Right lung (tissue), 10 donors: ENCODE results near the gene NADK. TPM values are rescaled to one million over a fixed set of nuclear protein-coding genes. Genes with fewer than 3 reads are reported as not detected.
A peak's percentile ranks its signal among the peaks of the same experiment; 100 is the strongest.

Experiments used
- DNase-seq, 2 donors: peaks; one replicate each; pipeline ENCODE4 v3.0.0-alpha.2; 2013
- long read RNA-seq, 8 donors: transcript quantifications; one replicate each; lab custom pipeline, GENCODE V29; 2026
- polyA plus RNA-seq, 5 donors: library from polyadenylated mRNA; unstranded; fragments of 120-200 nt; gene quantifications; one replicate each; pipeline versions ENCODE4 v1.2.1 to v1.2.3, GENCODE V29; 2013; ENCODE audit warnings: inconsistent platforms in 1 of 5, low replicate concordance in 1 of 5; ENCODE audit not compliant: insufficient read length in 5 of 5, insufficient read depth in 1 of 5

Gene NADK, protein sequence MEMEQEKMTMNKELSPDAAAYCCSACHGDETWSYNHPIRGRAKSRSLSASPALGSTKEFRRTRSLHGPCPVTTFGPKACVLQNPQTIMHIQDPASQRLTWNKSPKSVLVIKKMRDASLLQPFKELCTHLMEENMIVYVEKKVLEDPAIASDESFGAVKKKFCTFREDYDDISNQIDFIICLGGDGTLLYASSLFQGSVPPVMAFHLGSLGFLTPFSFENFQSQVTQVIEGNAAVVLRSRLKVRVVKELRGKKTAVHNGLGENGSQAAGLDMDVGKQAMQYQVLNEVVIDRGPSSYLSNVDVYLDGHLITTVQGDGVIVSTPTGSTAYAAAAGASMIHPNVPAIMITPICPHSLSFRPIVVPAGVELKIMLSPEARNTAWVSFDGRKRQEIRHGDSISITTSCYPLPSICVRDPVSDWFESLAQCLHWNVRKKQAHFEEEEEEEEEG
- polyA plus RNA-seq, result 10 to 100 TPM; 32.3 to 55.2 (median 40.4) TPM
- long read RNA-seq, donor 1, transcript NADK-201 (12 exons, 3,235 nt), result major isoform, 5 of 10 reads
- long read RNA-seq, donor 1, partial matches to known transcripts, result 0 of 10 reads
- long read RNA-seq, donor 1, other reads (novel, unspliced or antisense), result 0 of 10 reads
- long read RNA-seq, donor 2, transcript NADK-201 (12 exons, 3,235 nt), result major isoform, 7 of 8 reads
- long read RNA-seq, donor 2, partial matches to known transcripts, result 0 of 8 reads
- long read RNA-seq, donor 2, other reads (novel, unspliced or antisense), result 0 of 8 reads
- long read RNA-seq, donor 3, transcript NADK-201 (12 exons, 3,235 nt), result major isoform, 6 of 10 reads
- long read RNA-seq, donor 3, partial matches to known transcripts, result 0 of 10 reads
- long read RNA-seq, donor 3, other reads (novel, unspliced or antisense), result 0 of 10 reads
- long read RNA-seq, donor 4, transcript NADK-206 (3 exons, 722 nt), result minor isoform, 5 of 11 reads
- long read RNA-seq, donor 4, transcript NADK-201 (12 exons, 3,235 nt), result major isoform, 6 of 11 reads
- long read RNA-seq, donor 4, partial matches to known transcripts, result 0 of 11 reads
- long read RNA-seq, donor 4, other reads (novel, unspliced or antisense), result 0 of 11 reads
- long read RNA-seq, donor 5, transcript NADK-201 (12 exons, 3,235 nt), result major isoform, 12 of 15 reads
- long read RNA-seq, donor 5, partial matches to known transcripts, result 0 of 15 reads
- long read RNA-seq, donor 5, other reads (novel, unspliced or antisense), result 0 of 15 reads
- long read RNA-seq, donor 6, transcript NADK-201 (12 exons, 3,235 nt), result major isoform, 11 of 11 reads
- long read RNA-seq, donor 6, partial matches to known transcripts, result 0 of 11 reads
- long read RNA-seq, donor 6, other reads (novel, unspliced or antisense), result 0 of 11 reads
- long read RNA-seq, donor 7, transcript NADK-201 (12 exons, 3,235 nt), result major isoform, 9 of 9 reads
- long read RNA-seq, donor 7, partial matches to known transcripts, result 0 of 9 reads
- long read RNA-seq, donor 7, other reads (novel, unspliced or antisense), result 0 of 9 reads
- long read RNA-seq, donor 8, transcript NADK-201 (12 exons, 3,235 nt), result major isoform, 7 of 11 reads
- long read RNA-seq, donor 8, partial matches to known transcripts, result 0 of 11 reads
- long read RNA-seq, donor 8, other reads (novel, unspliced or antisense), result 0 of 11 reads

GRCh38 chr1:1777950-1778662, at the start of gene NADK:
Gene NADK, minus strand, starts transcription at chr1:1778470. Its CDS starts 13,064 bp downstream, at chr1:1765406.
- peak; percentile 42 to 46 for DNase-seq

DNA sequence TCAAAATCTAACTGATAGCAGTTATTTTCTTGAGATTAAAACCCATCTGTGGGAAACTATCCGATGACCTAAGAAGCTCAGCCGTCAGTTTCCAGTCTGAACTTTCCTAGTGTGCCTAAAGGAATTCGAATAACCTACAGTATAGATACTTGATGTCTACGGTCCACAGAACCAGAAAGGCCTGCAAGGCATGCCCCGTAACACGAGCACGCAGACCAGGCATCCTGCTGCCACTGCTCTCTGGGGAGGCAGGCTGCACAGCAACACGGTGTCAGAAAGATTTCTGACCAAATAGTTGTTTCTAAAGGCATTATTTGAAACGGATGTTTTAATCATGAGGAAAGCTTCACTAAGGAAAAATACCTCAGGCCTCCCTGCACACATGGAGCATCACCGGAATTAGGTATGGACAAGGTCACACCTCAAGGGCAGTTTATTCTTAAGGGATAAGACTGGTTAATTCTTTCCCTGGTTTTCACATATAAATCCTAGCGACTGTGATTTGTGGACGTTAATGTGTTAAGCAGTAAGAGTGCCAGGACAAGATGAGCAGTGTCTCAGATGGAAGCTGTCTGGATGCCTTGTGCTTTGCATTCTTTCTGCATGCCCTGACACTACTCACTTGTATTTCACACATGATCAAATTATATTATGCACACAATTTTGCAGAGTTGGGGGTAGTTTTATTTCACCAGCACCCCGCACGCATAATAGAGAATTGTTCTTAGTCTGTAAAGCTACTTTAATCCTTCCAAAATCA, 49.0 kb upstream of the NADK start:
- peak; percentile 35 to 41 for DNase-seq

GRCh38 chr1:1826356-1827088, 48.3 kb upstream of the NADK start:
- no peak for DNase-seq

- no peak for DNase-seq
These were observed 46.9 kb upstream of the NADK start for GRCh38 chr1:1825217-1825616.

GRCh38 chr1:1819762-1820161, 41.5 kb upstream of the NADK start:
- no peak for DNase-seq

GRCh38 chr1:1817221-1817620, 39.0 kb upstream of the NADK start:
- no peak for DNase-seq

GRCh38 chr1:1815606-1816281, 37.5 kb upstream of the NADK start:
- no peak for DNase-seq

- DNase-seq, result no peak
These were observed 31.2 kb upstream of the NADK start for GRCh38 chr1:1809489-1809888.

DNA sequence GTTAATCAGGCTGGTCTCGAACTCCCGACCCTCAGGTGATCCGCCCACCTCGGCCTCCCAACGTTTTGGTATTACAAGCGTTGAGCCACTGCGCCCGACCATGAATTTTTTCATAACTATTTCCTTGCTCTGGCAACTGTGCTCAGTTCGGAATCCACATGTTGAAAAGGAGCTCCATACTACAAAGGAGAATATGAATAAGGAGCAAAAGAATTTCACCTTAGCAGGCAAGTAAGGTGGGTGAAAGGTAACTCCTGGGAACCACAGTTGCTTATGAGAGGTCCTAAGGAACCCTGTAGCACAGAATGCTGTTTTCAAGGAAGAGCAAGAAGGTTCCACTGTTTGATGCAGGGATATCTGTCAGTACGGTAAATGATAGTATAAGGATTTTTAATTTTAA, 29.9 kb upstream of the NADK start:
- DNase-seq, result no peak

DNA sequence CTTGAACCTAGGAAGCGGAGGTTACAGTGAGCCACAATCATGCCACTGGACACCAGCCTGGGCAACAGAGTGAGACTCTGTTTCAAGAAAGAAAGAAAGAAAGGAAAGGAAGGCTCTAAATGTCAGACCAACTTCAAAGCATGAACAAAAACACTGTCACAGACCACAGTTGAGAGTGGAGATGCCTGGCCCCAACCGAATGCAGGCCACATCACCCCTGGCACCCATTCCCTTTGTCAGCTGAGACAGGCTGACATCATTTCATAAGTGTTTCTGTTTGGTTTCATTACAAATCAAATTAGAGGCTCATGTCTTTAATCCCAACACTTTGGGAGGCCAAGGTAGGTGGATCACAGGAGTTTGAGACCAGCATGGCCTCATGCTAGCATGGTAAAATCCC, 28.6 kb upstream of the NADK start:
- no peak for DNase-seq

GRCh38 chr1:1804301-1804700, 26.0 kb upstream of the NADK start:
- DNase-seq, result no peak

DNA sequence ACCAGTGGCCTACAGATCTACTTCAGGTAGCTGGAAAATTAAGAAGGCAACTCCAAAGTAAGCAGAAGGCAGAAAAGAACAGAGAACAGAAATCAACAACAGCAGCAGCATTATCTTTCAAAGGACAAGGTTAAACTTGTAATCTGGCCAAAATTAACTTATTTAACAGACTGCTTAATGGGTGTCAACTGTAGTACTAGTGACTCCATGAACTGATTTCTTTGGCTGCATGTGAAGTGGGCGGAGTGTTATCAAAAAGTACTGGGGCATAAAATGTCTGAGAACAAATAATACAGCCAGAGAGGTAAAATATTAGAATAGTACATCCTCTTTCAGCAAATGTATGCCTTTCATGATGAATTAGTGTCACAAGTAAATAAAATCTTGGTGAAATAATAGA, 24.6 kb upstream of the NADK start:
- no peak for DNase-seq

DNA sequence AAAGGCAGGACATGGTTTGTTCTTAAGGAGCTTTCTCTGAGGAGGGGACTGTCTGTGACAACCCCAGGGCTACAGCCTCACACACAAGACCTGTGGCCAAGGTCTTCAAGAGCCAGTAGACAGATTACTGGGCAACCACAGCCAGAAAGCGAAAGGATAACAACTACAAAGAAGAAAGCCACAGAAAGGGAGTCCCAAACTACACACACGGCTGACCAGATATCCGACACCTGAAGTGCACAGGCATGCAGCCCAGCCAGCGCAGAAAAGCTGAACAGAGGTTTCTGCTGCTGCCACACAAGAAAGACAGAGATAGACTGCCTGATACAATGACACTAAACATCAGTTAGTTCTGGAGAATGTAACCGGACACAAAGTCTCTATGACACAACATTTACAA, 21.4 kb upstream of the NADK start:
- no peak for DNase-seq

DNA sequence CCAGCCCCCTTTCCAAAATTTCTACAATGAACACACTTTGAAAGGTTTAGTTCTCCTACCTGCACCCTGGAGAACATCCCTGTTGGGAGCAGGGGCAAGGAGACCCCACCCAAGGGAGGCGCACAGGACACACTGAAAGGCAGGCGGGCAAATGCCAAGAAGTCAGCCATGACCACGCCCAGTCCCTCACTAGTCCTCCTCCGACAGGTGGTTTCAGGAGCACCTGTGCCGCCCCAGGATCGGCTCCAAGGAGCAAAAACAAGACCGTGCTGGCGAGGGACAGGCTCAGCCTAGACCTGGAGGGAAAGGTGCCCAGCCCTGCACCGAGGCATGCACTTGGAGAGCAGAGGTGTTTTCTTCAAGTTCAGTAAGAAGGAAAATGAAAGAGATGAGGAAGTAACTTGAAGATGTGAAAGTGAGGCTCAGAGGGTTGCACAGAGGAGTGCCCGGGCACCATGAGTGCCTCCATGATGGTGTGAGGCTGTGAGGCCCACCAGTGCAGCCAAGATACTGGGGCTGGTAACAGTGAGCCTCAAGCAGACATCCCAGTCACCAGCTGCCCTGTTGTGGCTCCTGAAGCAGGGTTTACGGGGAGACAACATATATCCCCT, 19.6 kb upstream of the NADK start:
- no peak for DNase-seq

GRCh38 chr1:1796466-1796865, 18.2 kb upstream of the NADK start:
- no peak for DNase-seq

DNA sequence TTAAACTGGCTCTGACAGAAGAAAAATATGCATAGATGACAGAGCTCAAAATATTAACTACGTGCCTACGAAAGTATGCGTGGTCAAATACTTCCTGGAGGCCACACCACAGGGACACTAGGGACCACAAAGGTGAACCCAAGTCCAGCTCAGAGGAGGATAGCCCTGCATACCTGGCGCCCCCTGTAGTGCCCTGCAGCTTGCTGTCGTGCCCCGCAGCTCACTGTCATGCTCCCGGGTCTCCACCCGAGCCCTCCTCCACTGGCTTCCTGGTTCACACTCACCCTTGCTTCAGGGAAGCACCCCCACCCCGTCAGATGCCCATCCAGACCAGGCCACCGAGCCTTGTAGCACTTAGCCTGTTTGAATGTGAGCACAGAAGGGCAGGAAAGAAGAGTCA, 16.7 kb upstream of the NADK start:
- DNase-seq, result no peak

- DNase-seq, result no peak
These were observed 15.4 kb upstream of the NADK start for GRCh38 chr1:1793481-1794244.
